Mammary epithelial cell (primary cell): ENCODE results near the gene EFCAB8.

Experiments
- CTCF ChIP-seq, 2 donors: IDR thresholded peaks in 1 of 2; conservative IDR thresholded peaks in 1 of 2; 2 replicates each; pipeline ENCODE4 v1.5.1; 2011 to 2012; ENCODE audit warnings: inconsistent platforms in 2 of 2, low read length in 2 of 2, mild to moderate bottlenecking in 2 of 2, control low read depth in 1 of 2, low read depth in 1 of 2; ENCODE audit not compliant: insufficient read depth in 1 of 2; ENCODE audit errors: extremely low read depth in 1 of 2
- EZH2 ChIP-seq: IDR thresholded peaks from 2 replicates; pipeline ENCODE4 v1.6.1; 2012; ENCODE audit warnings: low read length, inconsistent platforms, borderline replicate concordance

GRCh38 chr20:32908334-32909292, 49.9 kb downstream of the EFCAB8 start:
- no peak for TF ChIP-seq CTCF (conservative IDR thresholded peaks at IDR 0.05 in 1 of 2, IDR thresholded peaks at IDR 0.05 in 1 of 2; ENCODE audit: extremely low read depth in 1 of 2, insufficient read depth in 1 of 2, low read depth in 1 of 2, low read length in 2 of 2)
- no peak for TF ChIP-seq EZH2
